Retina (tissue), 1 donor: ENCODE results near the gene ABCG5.

ENCODE experiments used
- DNase-seq: peaks from one replicate; pipeline ENCODE4 v3.0.0-alpha.2; 2016

ABCG5 gene

GRCh38 chr2:43841949-43842865, 3.6 kb upstream of the ABCG5 start:
- DNase-seq, result no peak

- DNase-seq, result no peak
These were observed 2.3 kb upstream of the ABCG5 start for GRCh38 chr2:43840965-43841364.

GRCh38 chr2:43839776-43840564, 1.3 kb upstream of the ABCG5 start:
- no peak for DNase-seq

- no peak for DNase-seq
These were observed 644 bp downstream of the ABCG5 start for GRCh38 chr2:43837831-43838559.

GRCh38 chr2:43837033-43837432, 1.6 kb downstream of the ABCG5 start:
- DNase-seq, result no peak

GRCh38 chr2:43832457-43832856, 6.2 kb downstream of the ABCG5 start:
- DNase-seq, result no peak

- peak; percentile 60 for DNase-seq
These were observed 6.9 kb downstream of the ABCG5 start for GRCh38 chr2:43831543-43832294.

- DNase-seq, result no peak
These were observed 12.1 kb downstream of the ABCG5 start for GRCh38 chr2:43826305-43827250.

- no peak for DNase-seq
These were observed 12.8 kb downstream of the ABCG5 start for GRCh38 chr2:43825841-43826240.

- DNase-seq, result no peak
These were observed 13.6 kb downstream of the ABCG5 start for GRCh38 chr2:43824951-43825493.

GRCh38 chr2:43824512-43824911, 14.1 kb downstream of the ABCG5 start:
- no peak for DNase-seq

GRCh38 chr2:43823751-43824150, 14.9 kb downstream of the ABCG5 start:
- DNase-seq, result no peak

- no peak for DNase-seq
These were observed 15.8 kb downstream of the ABCG5 start for GRCh38 chr2:43822839-43823238.

GRCh38 chr2:43819491-43820163, 19.0 kb downstream of the ABCG5 start:
- no peak for DNase-seq

GRCh38 chr2:43818761-43819160, 19.9 kb downstream of the ABCG5 start:
- DNase-seq, result no peak

- DNase-seq, result no peak
These were observed 23.9 kb downstream of the ABCG5 start for GRCh38 chr2:43814711-43815110.

GRCh38 chr2:43812947-43813346, 25.7 kb downstream of the ABCG5 start:
- no peak for DNase-seq

- DNase-seq, result no peak
These were observed 26.6 kb downstream of the ABCG5 start for GRCh38 chr2:43812006-43812405.

- no peak for DNase-seq
These were observed 27.8 kb downstream of the ABCG5 start for GRCh38 chr2:43810888-43811287.

- peak; percentile 33 for DNase-seq
These were observed 28.2 kb downstream of the ABCG5 start for GRCh38 chr2:43810452-43810851.

GRCh38 chr2:43806719-43807031, 32.0 kb downstream of the ABCG5 start:
- no peak for DNase-seq
